Stomach smooth muscle (tissue), 2 donors: Measurements from ENCODE around the gene FGFBP1.
A peak's percentile ranks its signal among the peaks of the same experiment; 100 is the strongest.

Source experiments
- H3K27ac ChIP-seq: one replicate; pipeline ENCODE4 v1.7.0; 2013; ENCODE audit warnings: mild to moderate bottlenecking, low read length, inconsistent platforms
- H3K27me3 ChIP-seq, 2 donors: one replicate each; pipeline ENCODE4 v1.7.0; 2013; ENCODE audit warnings: low read length in 2 of 2; ENCODE audit not compliant: insufficient read depth in 2 of 2, control insufficient read depth in 1 of 2
- H3K36me3 ChIP-seq, 2 donors: one replicate each; pipeline ENCODE4 v1.7.0; 2013; ENCODE audit warnings: low read length in 2 of 2; ENCODE audit not compliant: control insufficient read depth in 2 of 2, insufficient read depth in 2 of 2
- H3K4me1 ChIP-seq: one replicate; pipeline ENCODE4 v1.7.0; 2013; ENCODE audit warnings: low read length; ENCODE audit not compliant: control insufficient read depth, insufficient read depth
- H3K4me3 ChIP-seq, 2 donors: one replicate each; pipeline ENCODE4 v1.7.0; 2013; ENCODE audit warnings: low read length in 2 of 2
- H3K9ac ChIP-seq, 2 donors: one replicate each; pipeline ENCODE4 v1.7.0; 2013; ENCODE audit warnings: low read length in 2 of 2, mild to moderate bottlenecking in 1 of 2
- H3K9me3 ChIP-seq, 2 donors: one replicate each; pipeline ENCODE4 v1.7.0; 2013; ENCODE audit warnings: low read length in 2 of 2; ENCODE audit not compliant: control insufficient read depth in 2 of 2
- donor health status: healthy.
- donor health status: Pancreatic carcinoma.

FGFBP1 gene

GRCh38 chr4:15894921-15895916 is 43.3 kb downstream of the FGFBP1 start:
- no peak overlapping the region for H3K4me3 ChIP-seq
- H3K36me3 ChIP-seq, result no peaks in the 10 kb centered on the region
- peaks cover 17% of the 10 kb centered on the region for H3K4me1 ChIP-seq
- no peaks in the 10 kb centered on the region for H3K27me3 ChIP-seq
- no peak overlapping the region for H3K27ac ChIP-seq
- H3K9ac ChIP-seq, result no peak overlapping the region
- H3K9me3 ChIP-seq, result no peaks in the 10 kb centered on the region

GRCh38 chr4:15894393-15894792 is 44.1 kb downstream of the FGFBP1 start:
- Histone ChIP-seq H3K36me3 (no peaks in the 10 kb centered on the region), H3K4me3 (no peak overlapping the region), H3K27ac (peak overlapping the region; percentile 49), H3K9me3 (no peaks in the 10 kb centered on the region), H3K9ac (no peak overlapping the region), H3K4me1 (peaks cover 17% of the 10 kb centered on the region), H3K27me3 (no peaks in the 10 kb centered on the region)

GRCh38 chr4:15893962-15894361 is 44.6 kb downstream of the FGFBP1 start:
- H3K27ac ChIP-seq, result peak overlapping the region; percentile 49
- no peaks in the 10 kb centered on the region for H3K27me3 ChIP-seq
- no peak overlapping the region for H3K9ac ChIP-seq
- no peaks in the 10 kb centered on the region for H3K9me3 ChIP-seq
- no peak overlapping the region for H3K4me3 ChIP-seq
- no peaks in the 10 kb centered on the region for H3K36me3 ChIP-seq
- peaks cover 17% of the 10 kb centered on the region for H3K4me1 ChIP-seq

GRCh38 chr4:15891312-15891711 is 47.2 kb downstream of the FGFBP1 start:
- Histone ChIP-seq H3K4me3 (no peak overlapping the region), H3K36me3 (no peaks in the 10 kb centered on the region), H3K9me3 (no peaks in the 10 kb centered on the region)

GRCh38 chr4:15890246-15890829 is 48.2 kb downstream of the FGFBP1 start:
- no peak overlapping the region for H3K27ac ChIP-seq
- peaks cover 8% of the 10 kb centered on the region for H3K4me1 ChIP-seq
- H3K36me3 ChIP-seq, result no peaks in the 10 kb centered on the region
- H3K4me3 ChIP-seq, result no peak overlapping the region
- no peaks in the 10 kb centered on the region for H3K9me3 ChIP-seq
- no peak overlapping the region for H3K9ac ChIP-seq
- H3K27me3 ChIP-seq, result no peaks in the 10 kb centered on the region

More at GRCh38 chr4:15891312-15891711, 47.2 kb downstream of the FGFBP1 start:
- Histone ChIP-seq H3K4me1 (peaks cover 12% of the 10 kb centered on the region), H3K27me3 (no peaks in the 10 kb centered on the region), H3K27ac (no peak overlapping the region), H3K9ac (no peak overlapping the region)

GRCh38 chr4:15888515-15888914 is 50.0 kb downstream of the FGFBP1 start:
- H3K9ac ChIP-seq, result no peak overlapping the region
- no peaks in the 10 kb centered on the region for H3K9me3 ChIP-seq
- no peak overlapping the region for H3K27ac ChIP-seq
- H3K4me3 ChIP-seq, result no peak overlapping the region
- peaks cover 3% of the 10 kb centered on the region for H3K4me1 ChIP-seq
- no peaks in the 10 kb centered on the region for H3K36me3 ChIP-seq
- H3K27me3 ChIP-seq, result no peaks in the 10 kb centered on the region
